ENCODE data around the gene C14orf180.

Gene C14orf180

GRCh38 chr14:104579507-104579906 lies at the start of gene C14orf180:
C14orf180 (plus strand) TSS chr14:104579764; CDS start chr14:104586431, 6,667 bp downstream.
- DNase-seq = no peak
- in situ Hi-C loops (cut with MboI; ENCODE audit: low pct_unique_long_range_greater_than_20kb, low sequenced_read_pairs) = no loop called here

- in situ Hi-C loops (cut with MboI; ENCODE audit: low pct_unique_long_range_greater_than_20kb, low sequenced_read_pairs) = no loop called here
These were observed 48.9 kb upstream of the C14orf180 start for GRCh38 chr14:104530646-104531045.

GRCh38 chr14:104531421-104532190 lies 48.0 kb upstream of the C14orf180 start:
- in situ Hi-C loops (cut with MboI; ENCODE audit: low pct_unique_long_range_greater_than_20kb, low sequenced_read_pairs) = no loop called here
- DNase-seq = no peak

More at GRCh38 chr14:104530646-104531045, 48.9 kb upstream of the C14orf180 start:
- no peak for DNase-seq

DNA sequence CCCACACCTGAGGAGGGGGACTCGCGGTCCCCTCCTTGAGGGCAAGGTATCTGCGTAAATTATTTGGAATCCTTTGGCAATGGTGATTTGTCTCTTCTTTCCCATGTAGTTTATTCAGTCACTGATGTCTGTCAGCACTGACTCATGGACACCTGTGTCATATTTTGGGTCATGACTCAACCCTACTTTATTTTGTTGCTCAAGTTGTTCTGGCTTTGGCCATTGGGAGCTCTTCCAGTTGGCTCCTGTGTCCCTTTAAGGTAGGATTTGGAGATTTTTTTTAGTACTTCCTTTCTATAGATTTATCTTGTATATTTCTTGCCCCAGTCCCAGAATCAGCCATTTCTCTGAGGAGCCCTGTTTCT lies 47.4 kb upstream of the C14orf180 start:
- in situ Hi-C loops (cut with MboI; ENCODE audit: low pct_unique_long_range_greater_than_20kb, low sequenced_read_pairs) = no loop called here
- no peak for DNase-seq

GRCh38 chr14:104534036-104534435 lies 45.5 kb upstream of the C14orf180 start:
- no peak for DNase-seq

GRCh38 chr14:104536942-104537612 lies 42.5 kb upstream of the C14orf180 start:
- no peak for DNase-seq
- in situ Hi-C loops (cut with MboI; ENCODE audit: low pct_unique_long_range_greater_than_20kb, low sequenced_read_pairs) = no loop called here

More at GRCh38 chr14:104534036-104534435, 45.5 kb upstream of the C14orf180 start:
- in situ Hi-C loops (cut with MboI; ENCODE audit: low pct_unique_long_range_greater_than_20kb, low sequenced_read_pairs) = no loop called here

DNA sequence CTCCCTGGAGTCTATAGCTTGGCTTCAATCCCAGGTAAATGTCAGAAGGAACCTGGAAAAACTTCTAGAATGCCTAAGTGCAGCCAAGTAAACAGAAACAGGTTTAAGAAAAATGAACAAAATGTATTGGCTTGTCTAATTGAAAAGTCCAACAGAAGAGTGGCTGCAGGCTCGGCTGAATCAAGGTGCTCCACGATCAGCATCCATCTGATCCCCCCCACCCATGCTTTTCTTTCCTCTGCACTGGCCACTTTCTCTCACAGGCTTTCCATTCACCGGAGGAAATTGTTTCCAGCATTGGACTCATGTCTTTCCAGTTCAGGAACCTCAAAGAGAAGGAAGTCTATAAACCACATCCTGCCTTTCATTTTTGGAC lies 42.0 kb upstream of the C14orf180 start:
- no peak for DNase-seq
- in situ Hi-C loops (cut with MboI; ENCODE audit: low pct_unique_long_range_greater_than_20kb, low sequenced_read_pairs) = no loop called here

DNA sequence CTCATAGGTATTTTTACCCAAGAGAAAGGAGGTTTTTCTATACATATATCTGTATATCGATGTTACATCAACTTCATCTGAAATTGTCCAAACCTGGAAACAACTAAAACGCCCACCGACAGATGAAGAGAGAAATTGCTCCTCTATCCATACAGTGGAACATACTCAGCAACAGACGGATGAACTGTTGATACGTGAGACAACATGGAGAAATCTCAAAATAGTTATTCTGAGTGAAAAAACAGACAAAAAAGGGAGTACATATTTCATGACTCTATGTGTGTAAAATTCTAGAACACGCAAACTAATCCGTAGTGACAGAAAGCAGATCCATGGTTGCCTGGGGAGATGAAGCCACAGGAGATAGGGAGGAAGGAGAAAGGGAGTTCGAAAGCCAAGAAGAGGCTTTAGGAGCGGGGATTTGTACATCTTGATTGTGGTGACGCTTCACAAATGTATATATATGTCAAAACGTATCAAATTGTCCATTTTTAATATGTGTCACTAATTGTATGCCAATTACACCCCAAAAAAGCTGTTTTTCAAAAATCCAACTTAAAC lies 37.6 kb upstream of the C14orf180 start:
- in situ Hi-C loops (cut with MboI; ENCODE audit: low pct_unique_long_range_greater_than_20kb, low sequenced_read_pairs) = no loop called here
- DNase-seq = no peak

- DNase-seq = no peak
- in situ Hi-C loops (cut with MboI; ENCODE audit: low pct_unique_long_range_greater_than_20kb, low sequenced_read_pairs) = no loop called here
These were observed 36.4 kb upstream of the C14orf180 start for GRCh38 chr14:104542871-104543830.

DNA sequence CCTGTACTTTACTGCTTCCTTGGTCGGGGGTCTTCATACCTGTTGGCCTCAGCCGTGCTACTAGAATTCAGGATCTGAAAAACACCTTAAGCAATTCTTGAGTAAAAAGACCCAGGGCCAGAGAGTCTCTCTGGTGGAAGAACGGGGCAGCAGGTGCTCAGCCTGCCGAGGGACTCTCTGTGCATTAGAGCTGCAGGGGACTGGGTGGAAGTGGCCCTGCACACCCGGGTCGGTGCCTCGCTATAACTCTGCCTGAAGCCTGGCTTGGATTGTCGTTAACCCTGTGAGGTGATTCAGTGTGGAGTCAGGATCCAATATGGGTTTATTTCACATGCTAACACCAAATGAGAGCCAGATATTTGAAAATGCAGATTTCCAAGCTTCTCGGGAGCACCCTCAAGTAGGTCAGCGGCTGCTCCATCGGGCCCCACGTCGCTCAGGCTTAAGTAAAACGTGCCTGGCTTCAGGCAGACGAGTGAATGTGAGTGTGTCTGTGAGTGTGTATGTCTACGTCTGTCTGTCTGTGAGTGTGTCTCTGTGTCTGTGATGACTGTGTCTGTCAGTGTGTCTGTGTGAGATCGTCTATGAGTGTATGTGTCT lies 35.1 kb upstream of the C14orf180 start:
- DNase-seq = no peak
- in situ Hi-C loops (cut with MboI; ENCODE audit: low pct_unique_long_range_greater_than_20kb, low sequenced_read_pairs) = no loop called here

- DNase-seq = no peak
- in situ Hi-C loops (cut with MboI; ENCODE audit: low pct_unique_long_range_greater_than_20kb, low sequenced_read_pairs) = no loop called here
These were observed 34.2 kb upstream of the C14orf180 start for GRCh38 chr14:104545151-104545941.

DNA sequence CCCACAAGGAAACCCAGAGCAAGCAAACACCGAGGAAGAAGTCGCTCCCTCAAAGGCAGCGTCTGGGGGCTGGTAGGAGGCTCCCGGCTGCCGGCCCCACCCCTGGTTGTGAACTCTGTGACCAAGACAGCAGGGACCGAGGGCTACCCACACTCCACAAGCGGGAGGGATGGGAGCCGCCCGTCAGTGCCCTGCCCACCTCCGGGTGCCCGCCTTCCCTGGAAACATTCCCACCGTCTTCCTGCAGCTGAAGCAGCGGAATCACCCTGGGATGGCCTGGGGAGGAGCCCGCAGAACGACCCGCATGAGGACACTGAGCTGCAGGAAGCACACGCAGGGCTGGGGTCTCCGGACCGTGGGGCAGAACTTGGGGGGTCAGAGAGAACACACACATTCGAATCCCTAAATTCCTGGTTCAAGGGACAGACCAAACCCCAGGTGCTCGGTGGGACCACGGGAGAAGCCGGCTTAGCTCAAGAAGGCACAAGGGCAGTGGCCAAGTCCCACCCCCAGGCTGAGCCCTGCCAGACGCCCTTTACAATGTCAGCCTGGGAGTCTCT lies 33.5 kb upstream of the C14orf180 start:
- in situ Hi-C loops (cut with MboI; ENCODE audit: low pct_unique_long_range_greater_than_20kb, low sequenced_read_pairs) = no loop called here
- no peak for DNase-seq

GRCh38 chr14:104546591-104547309 lies 32.8 kb upstream of the C14orf180 start:
- in situ Hi-C loops (cut with MboI; ENCODE audit: low pct_unique_long_range_greater_than_20kb, low sequenced_read_pairs) = no loop called here
- no peak for DNase-seq

DNA sequence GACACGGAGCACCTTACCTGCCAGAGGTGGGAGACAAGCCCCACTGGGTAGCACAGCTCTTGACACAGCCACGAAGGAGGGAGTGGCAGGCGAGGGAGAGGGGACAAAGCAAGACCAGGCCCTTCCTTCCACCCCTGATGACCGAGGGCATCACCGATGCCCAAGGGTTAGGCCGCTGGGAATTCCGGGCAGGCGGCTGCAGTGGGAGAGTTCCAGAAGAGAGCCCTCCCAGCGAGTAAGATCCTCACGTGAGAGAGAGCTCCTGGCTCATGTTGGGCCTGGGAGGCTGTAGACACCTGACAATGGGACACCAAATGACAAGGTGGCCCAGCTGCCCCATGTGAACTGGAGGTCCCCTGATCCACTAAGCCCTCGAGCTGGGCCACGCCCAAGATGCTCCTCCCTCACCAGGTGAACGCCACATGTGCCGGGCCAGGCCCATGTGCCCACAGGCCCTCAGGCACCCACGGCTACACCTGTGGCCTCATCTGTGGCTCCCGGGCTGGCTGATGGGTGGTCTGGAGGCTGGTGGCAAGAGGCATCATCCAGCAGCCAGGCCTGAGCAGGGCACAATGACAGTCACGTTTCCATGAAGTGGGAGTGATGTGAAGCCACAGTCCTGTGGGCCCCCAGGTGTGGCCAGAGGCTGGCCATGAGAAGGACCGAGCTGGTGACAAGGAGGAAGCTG lies 32.1 kb upstream of the C14orf180 start:
- DNase-seq = no peak
- in situ Hi-C loops (cut with MboI; ENCODE audit: low pct_unique_long_range_greater_than_20kb, low sequenced_read_pairs) = no loop called here

GRCh38 chr14:104547998-104548700 lies 31.4 kb upstream of the C14orf180 start:
- no peak for DNase-seq
- in situ Hi-C loops (cut with MboI; ENCODE audit: low pct_unique_long_range_greater_than_20kb, low sequenced_read_pairs) = no loop called here

DNA sequence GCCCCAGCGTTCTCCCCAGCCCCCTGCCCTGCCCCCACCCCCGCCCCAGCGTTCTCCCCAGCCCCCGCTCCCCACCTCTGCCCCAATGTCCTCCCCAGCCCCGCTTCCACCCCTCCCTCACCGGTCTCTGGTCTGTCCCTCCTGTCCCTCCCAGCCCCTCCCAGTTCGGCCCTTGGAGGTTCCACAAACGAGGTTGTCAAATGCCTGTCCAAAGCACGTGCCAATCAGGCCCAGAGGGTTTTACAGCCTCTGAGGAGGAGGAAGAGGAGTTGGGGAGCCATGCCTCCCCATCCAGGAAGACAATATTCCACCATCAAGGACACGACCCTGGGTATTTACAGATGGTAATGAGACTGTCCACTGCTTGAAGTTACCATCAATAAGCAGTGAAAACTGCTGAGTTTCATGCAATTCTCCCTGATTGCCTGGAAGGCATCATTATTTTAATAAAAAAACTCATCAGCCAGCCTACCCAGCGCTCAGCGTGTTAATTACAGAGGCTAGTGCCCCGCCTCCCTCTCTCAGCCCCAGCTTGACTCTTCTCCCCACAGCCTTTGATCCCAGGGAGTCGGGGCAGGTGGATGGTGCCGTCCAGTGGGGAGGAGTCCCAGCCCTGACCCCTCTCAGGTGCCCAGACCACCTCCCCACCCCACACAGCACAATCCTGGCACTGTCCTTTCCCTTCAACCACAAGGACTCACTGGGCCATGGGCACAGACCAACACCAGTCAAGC lies 30.6 kb upstream of the C14orf180 start:
- DNase-seq = no peak
- in situ Hi-C loops (cut with MboI; ENCODE audit: low pct_unique_long_range_greater_than_20kb, low sequenced_read_pairs) = no loop called here

Data from KBM-7 (cell line).